ENCODE data around the gene TPP2. TPM values are rescaled to one million over a fixed set of nuclear protein-coding genes. Genes with fewer than 3 reads are reported as not detected.

The TPP2 gene
- total and polyA plus RNA-seq, 9 of the 15 experiments (the other 6 are each of a cell fraction or from before 2014, with no cell fraction given) = 18.8 to 87.7 (median 55.9) TPM

DNA sequence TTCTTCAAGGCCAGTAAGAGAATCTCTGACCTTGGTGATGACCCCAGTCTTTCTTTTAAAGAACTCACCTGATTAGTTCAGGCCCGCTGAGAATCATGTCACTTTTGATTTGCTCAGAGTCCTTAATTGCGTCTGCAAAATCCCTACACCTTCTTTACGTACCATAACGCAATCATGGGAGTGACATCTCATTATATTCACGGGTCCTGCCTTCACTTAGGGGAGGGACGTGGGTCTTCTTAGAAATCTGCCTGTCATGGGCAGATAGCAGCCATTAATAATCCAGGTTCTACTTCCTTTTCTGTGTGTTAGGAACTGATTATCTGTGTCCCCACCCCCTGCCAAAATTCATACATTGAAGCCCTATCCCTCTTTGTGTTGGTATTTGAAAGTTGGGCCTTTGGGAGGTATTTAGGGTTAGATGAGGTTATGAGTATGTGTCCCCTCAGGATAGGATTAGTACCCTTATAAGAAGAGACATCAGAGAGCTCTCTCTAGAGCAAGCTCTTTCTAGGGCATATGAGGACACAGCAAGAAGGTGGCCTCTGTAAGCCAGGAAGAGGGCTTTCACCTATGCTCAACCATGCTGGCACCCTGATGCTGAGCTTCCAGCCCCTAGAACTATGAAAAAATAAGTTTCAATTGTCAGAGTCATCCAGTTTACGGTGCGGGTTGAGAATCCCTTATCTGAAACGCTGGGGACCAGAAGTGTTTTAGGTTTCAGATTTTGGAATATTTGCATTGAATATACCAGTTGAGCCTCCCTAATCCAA lies 9.9 kb downstream of the TPP2 start (continued):
- TF ChIP-seq BCLAF1 (IDR thresholded peaks at IDR 0.05; ENCODE audit: borderline replicate concordance in 1 of 2, control insufficient read depth in 1 of 2, low read depth in 2 of 2, low read length in 1 of 2) = 0 out of 4 replicates have a peak, but pooled peaks of 1 of the 2 experiments have one; percentile 12
- no peak for TF ChIP-seq FUS (optimal IDR thresholded peaks at IDR 0.05; ENCODE audit: low read depth, low read length)
- no peak for TF ChIP-seq CREB3 (tag; conservative IDR thresholded peaks at IDR 0.05; ENCODE audit: low read depth)
- peak; percentile 53; the same call in 1 of the 2 replicates for TF ChIP-seq KLF16 (IDR thresholded peaks at IDR 0.05)
- TF ChIP-seq ZNF407 (IDR thresholded peaks at IDR 0.05; ENCODE audit: low read depth) = no peak
- TF ChIP-seq NCOR1 (IDR thresholded peaks at IDR 0.05) = peak; percentile 85
- no peak for TF ChIP-seq GTF2E2 (tag; IDR thresholded peaks at IDR 0.05)
- TF ChIP-seq ZNF445 (CRISPR knock-in tag; IDR thresholded peaks at IDR 0.05; ENCODE audit: low read depth) = no peak
- TF ChIP-seq RFX7 (CRISPR knock-in tag; IDR thresholded peaks at IDR 0.05) = no peak
- no peak for TF ChIP-seq PPARD (CRISPR knock-in tag; IDR thresholded peaks at IDR 0.05)
- TF ChIP-seq TBL1XR1 (IDR thresholded peaks at IDR 0.05; ENCODE audit: low read length in 2 of 2) = peak in 1 of 2 experiments; percentile 69; a peak in 1 of 4 replicates
- TF ChIP-seq POLR2AphosphoS2 (IDR thresholded peaks at IDR 0.05; ENCODE audit: low read length) = no peak
- no peak for TF ChIP-seq RBM39 (optimal IDR thresholded peaks at IDR 0.05; ENCODE audit: low read depth, low read length)
- peak; percentile 73 for TF ChIP-seq HDAC2 (IDR thresholded peaks at IDR 0.05)
- TF ChIP-seq NFIC (IDR thresholded peaks at IDR 0.05) = peak; percentile 60
- peak; percentile 90 for TF ChIP-seq DPF2 (IDR thresholded peaks at IDR 0.05)

Measured in K562 (cell line).